HS-5 (cell line): Measurements from ENCODE around the gene ZFP42.
"Not testable (repeated sequence)": the region's sequence is repeated elsewhere in the genome, so short reads cannot be mapped to it uniquely, and the experiment has no call there.

ENCODE experiments used
- DNase-seq: peaks from one replicate; pipeline ENCODE4 v3.0.0-alpha.2; 2012; ENCODE audit warnings: low read depth

Gene ZFP42

DNA sequence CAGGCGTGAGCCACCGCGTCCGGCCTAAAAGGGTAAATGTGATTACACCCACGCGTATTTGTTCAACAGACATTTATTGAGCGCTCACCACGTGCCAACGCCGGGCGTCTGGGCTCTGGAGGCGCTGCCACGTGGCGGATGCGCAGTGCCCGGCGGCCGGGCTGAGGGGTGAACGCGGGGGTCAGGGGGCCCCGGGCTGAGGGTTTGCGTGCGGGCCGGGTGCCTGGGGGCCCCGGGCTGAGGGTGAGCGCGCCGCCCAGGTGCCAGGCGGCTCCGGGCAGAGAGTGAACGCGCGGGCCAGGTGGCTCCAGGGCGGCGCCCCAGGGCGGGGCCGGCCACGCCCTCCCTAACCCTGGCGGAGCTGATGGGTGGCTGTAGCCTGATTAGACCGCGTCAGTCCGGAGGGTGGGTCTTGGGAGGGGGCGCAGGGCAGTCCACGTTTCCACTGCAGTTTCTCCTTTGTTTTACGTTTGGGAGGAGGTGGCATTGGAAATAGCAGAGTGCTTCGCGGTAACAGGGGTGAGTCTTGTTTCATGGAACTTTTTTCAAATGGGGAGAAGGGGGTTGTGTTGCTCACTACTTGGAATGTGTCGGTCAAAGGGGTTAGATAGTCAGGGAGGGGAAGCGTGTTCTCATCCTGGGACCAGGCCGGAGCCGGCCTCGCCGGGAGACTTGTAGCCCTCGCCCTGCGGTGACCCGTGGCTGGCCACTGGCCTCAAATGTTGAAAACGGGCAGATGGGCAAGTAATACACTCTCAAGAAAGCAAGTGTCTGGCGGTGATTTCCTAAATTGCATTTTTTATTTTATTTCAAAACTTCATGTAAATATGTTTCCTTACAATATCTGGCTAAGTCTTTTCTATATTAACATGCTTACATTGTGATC, at the start of gene ZFP42:
Gene ZFP42 (plus strand): TSS at position 450 of the 886 bp plus-strand sequence. CDS start 7,037 bp downstream, outside the sequence.
- DNase-seq: no peak

DNA sequence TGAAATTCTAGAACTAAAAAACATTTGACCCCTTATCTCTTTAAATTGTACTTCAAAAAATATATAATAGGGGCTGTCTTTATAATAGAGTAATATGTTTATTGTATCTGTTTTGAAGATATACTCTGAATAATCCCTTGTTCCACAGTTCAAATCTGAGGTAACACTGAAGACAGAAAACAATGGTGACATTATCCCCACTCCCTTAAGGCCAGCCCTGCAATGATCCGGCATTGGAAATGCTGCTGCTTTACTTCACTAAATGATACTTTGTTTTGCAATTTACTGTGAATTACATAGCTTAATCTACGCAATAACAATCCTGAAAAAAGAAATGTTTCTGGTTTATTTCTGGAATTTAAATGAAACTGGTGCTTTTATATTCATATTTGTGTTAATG, 34.4 kb upstream of the ZFP42 start:
- no peak for DNase-seq

DNA sequence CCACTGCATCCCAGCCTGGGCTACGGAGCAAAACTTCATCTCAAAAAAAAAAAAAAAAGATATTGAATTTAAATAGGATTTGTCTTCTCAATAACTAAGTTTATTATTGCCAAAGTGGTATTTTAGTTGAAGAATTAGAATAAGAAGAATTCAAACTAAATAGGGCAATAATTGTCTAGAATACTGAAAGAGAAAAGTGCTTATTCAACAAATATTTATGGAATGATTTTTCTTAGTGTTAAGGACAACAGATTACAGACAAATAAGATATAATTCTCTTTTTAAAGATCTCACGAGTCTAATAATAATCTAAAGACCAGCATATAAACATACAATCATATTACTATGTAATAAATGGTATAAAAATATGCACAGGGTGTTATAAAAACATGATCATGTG, 33.6 kb upstream of the ZFP42 start:
- DNase-seq: no peak

DNA sequence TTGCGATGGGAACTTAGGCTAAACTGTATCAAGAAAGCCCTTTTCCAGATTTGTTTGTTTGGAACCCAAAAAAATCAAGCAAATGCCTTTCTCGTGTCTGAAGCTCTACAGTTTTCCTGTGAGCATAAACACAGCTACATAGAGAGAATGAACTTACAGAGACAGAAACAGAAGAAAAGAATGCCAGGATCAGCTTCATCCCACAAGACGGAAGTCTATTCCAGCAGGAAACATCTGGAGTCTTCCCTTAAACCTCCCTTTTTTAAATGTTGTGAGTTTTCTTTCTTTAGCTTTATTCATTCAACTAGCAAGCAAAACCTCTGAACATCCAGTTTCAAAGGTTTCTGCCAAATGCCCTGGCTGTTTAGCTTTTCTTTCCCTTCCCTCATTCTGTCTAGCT, 32.6 kb upstream of the ZFP42 start:
- DNase-seq: no peak

DNA sequence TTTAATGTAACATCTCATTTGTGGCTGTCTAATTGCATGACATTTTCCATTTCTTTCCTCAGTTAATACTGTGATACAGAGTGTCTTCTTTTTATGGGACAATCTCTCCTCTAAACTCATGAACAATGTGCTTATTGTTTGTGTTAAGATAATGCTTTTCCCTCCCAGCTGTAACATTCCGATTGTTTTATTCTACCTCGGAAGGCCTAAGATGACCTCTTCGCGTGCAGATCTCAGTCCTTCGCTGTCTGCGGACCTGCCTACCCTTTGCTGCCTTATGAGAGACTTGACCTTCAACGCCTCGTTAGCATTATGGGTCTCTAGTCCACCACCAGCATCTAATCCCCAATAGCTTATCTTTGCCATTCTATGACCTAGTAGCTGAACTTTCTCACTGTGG, 29.8 kb upstream of the ZFP42 start:
- DNase-seq: no peak

DNA sequence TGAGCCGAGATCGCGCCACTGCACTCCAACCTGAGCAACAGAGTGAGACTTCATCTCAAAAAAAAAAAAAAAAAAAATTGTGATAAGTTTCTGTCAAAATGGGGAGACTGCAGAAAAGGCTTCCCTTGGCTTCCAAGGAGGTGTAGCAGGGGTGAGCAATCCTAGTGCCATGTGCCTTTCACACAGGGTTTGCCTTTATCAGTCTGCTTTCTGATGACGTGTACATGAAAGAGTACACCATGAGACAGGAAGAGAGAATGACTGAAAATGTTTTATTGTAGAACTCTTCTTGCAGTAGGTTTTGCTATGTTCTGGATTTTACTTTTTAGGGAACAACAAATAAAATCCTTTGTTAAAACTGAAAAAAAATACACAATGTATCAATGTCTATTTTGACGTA, 23.4 kb upstream of the ZFP42 start:
- no peak for DNase-seq

DNA sequence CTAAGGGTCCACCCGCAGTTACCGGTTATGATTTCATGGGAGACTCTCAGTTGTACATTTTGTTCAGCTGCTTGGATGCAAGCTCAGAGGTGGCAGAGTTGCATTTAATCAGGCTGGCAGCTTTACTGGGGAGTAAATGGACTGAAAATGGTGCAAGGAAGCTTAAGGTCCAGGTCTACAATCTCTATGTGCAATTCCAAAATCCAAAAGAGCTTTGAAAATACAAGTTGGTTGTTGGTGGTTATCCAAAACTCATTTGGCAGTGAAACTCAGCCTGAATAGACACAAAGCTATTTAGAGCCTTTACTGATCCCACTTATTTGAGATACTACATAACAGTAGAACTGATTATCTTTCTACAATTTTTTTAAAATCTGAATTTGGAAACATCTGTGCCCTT, 11.8 kb upstream of the ZFP42 start:
- DNase-seq: no peak

DNA sequence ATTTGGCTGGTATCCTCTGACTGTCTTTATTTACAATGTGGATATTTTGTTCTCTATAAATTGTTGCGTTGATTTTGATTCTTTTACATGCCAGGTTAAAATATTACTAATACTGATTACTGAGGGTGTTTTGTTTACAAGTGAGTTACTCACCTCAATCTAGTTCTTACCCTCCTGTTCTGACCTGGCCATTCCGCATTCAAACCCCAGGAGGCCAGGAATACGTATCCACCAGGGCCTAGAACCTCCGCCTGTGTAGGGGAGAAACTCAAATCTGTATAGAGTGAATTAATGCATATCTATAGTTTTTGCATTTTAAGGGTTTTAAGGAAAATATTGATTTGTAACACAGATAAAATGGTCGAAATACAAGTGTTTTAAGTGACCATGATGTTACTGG, 2.6 kb upstream of the ZFP42 start:
- no peak for DNase-seq

DNA sequence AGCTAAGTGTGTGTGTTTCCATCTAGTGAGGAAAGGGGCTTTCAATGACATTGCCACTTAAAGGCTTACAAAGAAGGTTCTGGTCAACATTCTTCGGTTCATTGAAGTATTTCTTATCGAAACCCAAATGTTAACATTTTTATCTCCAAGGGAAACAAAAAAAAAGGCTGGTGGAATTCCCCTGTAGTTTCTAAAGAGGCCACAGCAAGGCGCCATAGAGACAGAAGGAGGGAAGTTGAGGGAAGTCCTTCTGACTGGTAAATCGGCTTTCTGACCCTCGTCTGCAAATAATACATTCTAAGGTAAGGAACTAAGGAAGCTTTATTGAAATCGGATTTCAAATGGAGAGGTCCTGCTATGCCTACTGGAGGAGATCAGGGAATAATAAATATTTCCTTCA, 1.7 kb upstream of the ZFP42 start:
- DNase-seq: no peak

DNA sequence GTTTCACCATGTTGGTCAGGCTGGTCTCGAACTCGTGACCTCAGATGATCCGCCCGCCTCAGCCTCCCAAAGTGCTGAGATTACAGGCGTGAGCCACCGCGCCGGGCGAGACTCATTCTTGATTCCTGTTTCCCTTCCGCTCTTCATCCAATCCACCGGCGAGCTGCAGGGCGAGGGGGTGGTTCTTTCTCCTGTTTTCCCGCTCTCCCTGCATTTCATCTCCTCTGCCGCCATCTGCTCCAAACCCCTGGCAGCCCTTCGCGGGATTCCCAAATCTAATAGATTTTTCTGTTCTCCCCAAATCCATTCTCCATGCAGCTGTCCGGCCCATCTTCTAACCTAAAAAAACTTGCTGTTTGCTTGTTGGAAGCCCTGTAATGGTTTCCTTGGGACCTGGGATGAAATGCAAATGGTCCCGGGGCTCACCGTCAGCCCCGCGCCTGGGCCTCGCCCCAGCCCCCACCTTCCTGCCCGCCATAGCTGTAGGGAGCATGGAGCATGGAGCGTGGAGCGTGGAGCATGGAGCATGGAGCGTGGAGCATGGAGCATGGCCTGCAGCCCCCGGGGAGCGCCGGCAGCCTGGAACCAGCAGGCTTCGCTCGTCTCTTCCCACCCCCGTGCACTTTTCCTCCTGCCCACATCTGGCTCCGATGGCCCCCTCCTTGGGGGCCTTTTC, 1.1 kb downstream of the ZFP42 start:
- no peak for DNase-seq

DNA sequence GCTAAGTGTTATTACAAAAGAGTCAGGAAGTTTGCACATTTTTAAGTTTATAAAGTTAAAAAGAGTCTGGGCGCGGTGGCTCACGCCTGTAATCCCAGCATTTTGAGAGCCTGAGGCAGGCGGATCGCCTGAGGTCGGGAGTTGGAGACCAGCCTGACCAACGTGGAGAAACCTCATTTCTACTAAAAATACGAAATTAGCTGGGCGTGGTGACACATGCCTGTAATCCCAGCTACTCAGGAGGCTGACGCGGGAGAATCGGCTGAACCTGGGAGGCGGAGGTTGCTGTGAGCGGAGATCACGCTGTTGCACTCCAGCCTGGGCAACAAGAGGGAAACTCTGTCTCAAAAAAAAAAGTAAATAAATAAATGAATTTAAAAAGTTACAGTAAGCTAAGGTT, 2.4 kb downstream of the ZFP42 start:
- not testable (repeated sequence) for DNase-seq

DNA sequence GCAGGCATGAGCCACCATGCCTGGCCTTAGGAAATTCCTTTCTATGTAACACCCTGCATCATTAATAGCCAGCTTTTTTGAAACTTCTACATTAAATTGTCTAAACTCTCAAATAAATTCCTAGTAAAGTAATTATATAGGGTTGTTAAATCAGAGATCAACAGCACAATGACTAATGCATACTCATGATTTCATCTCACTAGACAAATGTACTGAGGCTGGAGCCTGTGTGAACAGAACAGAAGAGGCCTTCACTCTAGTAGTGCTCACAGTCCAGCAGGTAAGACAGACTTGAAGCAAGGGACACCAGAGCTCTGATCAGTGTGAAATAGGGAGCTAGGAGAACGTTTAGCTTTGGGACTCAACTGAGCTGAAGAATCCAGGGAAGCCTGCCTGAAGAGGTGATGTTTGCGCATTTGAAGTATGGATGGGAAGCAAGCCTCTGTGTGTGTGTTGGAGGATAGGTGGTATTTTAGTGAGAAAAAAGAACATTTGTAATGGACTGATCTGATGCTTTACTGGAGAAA, 3.9 kb downstream of the ZFP42 start:
- no peak for DNase-seq

DNA sequence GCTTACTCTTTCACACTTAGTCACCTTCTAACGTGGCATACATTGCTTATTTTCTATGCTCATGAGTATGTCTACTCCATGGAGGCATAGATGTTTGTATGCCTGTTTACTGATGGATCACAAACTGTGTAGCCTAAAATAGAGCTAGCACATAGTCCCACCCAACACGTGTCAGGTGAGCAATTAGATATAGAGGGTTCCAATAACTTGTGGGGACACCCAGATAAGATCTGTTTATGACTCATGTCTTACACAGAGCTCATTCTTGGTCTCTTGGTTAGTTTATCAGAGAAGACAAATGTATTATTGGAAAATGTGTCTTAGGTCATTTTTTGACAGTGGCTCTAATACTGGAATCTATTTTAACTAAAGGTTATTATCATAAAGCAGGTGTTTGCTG, 6.8 kb downstream of the ZFP42 start:
- DNase-seq: no peak

DNA sequence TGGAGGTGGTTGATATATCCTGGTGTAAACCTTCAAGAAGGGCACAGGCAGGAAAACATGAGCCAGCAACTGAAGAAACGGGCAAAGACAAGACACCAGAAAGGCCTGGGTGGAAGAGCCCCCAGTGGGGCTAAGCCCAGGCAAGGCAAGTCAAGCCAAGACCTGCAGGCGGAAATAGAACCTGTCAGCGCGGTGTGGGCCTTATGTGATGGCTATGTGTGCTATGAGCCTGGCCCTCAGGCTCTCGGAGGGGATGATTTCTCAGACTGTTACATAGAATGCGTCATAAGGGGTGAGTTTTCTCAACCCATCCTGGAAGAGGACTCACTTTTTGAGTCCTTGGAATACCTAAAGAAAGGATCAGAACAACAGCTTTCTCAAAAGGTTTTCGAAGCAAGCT, 7.2 kb downstream of the ZFP42 start:
- no peak for DNase-seq

DNA sequence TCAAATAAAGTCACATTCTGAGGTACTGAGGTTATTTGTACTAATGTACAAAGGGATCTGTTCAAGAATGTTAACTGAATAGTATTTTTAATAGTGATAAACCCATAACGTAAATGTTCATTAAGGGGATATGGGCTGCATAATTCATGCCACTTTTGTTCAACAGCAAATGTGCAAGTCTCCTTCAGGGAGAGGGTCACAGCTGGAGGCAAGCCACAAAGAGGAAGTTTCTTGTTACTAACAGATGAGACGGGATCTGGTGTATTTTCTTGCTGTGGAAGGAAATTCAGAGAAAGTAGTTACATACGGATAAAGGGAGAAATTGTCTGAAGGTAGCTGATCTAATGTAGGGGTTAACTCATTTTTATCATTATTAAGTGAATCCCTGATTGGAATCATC, 10.0 kb downstream of the ZFP42 start:
- DNase-seq: no peak

DNA sequence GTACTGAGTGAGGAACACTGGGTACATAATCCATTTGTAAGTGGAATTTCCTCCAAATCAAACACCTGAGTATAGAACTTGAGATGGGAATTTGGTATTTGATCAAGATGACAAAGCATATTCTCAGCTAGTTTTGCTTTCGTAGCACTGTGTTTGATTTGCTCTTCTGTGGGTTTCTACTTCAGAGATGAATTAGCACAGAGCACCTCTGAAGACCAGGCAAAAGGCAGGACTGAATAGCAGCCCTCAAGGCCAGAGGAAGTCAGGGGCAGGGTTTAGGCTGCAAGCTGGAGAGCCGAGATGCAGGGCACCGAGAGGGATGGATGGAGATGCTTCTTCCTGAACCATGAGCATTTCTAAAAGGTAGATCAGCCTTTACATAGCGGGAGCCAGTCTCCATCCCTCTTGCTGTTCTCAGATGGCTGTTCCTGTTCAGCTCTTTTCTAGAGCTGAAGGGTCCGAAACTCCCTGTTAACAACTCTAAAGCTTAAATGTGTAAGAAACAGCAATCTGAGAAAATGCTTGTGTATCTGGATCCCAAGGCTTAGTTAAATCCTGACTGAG, 10.8 kb downstream of the ZFP42 start:
- no peak for DNase-seq

DNA sequence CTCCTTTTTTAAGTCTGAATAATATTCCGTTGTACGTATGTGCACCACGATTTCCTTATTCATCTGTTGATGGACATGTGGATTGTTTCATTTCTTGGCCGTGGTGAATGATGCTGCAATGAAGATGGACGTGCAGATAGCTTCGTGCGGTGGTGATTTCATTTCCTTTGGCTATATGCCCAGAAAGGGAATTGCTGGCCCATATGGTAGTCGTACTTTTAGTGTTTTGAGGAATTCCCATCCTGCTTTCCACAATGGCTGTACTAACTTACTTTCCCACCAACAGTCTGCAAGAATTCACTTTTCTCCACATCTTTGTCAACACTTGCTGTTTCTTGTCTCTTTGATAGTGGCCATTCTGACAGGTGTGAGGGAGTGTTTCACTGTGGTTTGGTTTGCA, 12.8 kb downstream of the ZFP42 start:
- peak; percentile 76 for DNase-seq

DNA sequence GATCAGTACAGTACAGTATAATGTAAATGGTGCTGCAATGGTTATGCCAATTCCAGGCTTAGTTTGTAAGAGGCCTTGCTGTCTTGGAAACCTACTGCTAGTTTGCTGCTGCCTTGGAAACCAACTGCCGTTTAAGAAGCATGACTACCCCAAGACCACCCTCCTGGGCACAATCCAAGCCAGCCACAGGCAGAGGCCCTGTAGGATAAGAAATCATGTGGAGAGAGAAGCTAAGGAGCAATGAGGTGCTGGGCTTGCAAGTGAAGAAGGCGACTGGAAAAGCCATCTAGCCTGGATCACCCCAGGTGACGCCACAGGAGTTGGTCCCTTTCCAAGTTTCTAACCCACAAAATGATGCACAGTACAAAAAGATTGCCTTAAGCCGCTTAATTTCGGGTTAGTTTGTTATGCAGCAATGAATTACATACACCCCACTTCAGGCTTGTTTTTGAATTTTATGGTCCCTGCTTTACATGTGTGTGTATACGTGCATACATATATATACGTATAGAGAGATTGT, 16.9 kb downstream of the ZFP42 start:
- no peak for DNase-seq

DNA sequence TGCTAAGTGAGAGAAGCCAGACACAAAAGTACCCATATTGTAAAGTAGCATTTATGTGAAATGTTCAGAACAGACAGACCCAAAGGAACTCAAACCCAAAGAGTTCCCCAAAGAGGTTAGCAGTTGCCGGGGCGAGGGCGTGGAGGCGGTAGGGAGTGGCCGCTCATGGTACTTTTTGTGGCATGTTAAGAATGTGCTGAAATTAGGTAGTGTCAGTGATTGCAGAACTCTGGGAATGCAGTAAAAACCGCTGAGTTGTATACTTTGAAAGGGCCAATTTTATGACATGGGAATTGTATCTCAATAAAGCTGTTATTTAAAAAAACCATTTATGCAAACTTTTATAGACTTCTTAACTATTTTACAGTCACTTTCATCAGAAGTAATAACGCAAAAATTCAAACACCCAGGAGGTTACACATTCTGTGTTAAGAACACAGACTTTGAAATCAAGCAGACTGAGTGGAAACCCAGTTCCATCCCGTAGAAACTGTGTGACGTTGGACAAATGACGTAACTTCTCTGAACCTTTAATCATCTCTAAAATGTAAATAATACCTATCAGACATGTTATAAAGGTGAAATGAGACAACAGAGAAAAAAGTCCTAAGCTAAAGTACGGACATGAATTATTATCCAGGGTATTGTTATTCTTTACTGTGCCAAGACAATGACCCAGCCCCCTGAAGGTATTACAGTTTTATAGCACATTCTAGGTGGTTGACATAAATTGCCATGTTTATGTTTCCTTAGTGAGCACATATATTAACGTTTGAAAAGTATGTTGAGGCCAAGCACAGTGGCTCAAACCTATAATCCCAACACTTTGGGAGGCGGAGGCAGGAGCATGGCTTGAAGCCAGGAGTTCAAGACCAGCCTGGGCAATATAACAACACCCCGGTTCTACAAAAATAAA, 19.7 kb downstream of the ZFP42 start:
- DNase-seq: no peak

DNA sequence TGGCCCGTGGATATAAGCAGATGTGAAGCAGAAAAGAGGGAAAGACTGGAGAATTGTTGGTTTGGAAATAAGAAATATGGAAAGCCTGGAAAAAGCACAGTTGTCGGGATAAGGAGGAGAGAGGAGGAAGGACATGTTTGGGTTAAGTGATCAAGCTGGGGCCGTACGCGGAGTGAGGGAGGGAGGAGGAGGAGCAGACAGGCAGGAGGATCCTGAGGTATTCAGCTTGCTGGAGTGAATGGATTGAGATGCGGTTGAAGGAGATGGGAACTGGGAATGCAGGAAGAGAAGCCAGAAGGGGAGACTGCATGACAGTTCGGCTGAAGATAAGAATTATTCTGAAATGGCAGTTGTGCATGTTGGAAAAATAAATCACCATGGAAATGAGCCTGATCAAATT, 21.2 kb downstream of the ZFP42 start:
- DNase-seq: no peak

DNA sequence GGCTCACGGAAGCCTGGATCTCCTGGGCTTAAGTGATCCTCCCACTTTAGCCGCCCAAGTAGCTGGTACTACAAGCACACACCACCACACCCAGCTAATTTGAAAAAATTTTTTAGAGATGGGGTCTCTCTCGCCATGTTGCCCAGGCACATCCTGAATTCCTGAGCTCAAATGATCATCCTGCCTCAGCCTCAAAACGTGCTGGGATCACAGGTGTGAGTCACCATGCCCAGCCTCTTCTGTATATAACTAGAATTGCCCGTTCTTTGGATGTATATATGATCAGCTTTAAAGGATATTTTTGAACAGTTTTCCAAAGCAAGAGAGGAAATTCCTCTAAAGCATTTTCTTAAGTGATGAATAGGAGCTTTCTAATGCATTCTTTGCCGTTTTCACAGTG, 22.7 kb downstream of the ZFP42 start:
- no peak for DNase-seq
